HCT116 (cell line): ENCODE measurements around the gene PRRG2.

Experiments used
- CEBPB ChIP-seq: IDR thresholded peaks from 2 replicates; pipeline ENCODE4 v1.6.1; 2012; ENCODE audit warnings: low read depth
- ELF1 ChIP-seq: IDR thresholded peaks from 2 replicates; pipeline ENCODE4 v1.6.1; 2012; ENCODE audit warnings: low read depth, borderline replicate concordance
- EZH2 ChIP-seq: fragments of 200-600 bp; sonication (generic); IDR thresholded peaks from 2 replicates; pipeline ENCODE4 v1.6.1; 2017; ENCODE audit warnings: antibody characterized with exemption, mixed run types
- JUND ChIP-seq: IDR thresholded peaks from 2 replicates; pipeline ENCODE4 v1.6.1; 2012
- POLR2A ChIP-seq: IDR thresholded peaks from 2 replicates; pipeline ENCODE4 v1.7.0; 2011; ENCODE audit warnings: borderline replicate concordance; ENCODE audit not compliant: insufficient read depth, insufficient read length; ENCODE audit errors: extremely low read depth
- POLR2AphosphoS5 ChIP-seq: IDR thresholded peaks from 2 replicates; pipeline ENCODE4 v1.6.1; 2011; ENCODE audit warnings: mild to moderate bottlenecking, low read depth, low read length, moderate library complexity
- RAD21 ChIP-seq: IDR thresholded peaks from 2 replicates; pipeline ENCODE4 v1.6.1; 2012; ENCODE audit warnings: low read depth, mild to moderate bottlenecking
- SIN3A ChIP-seq: IDR thresholded peaks from 2 replicates; pipeline ENCODE4 v1.6.1; 2012; ENCODE audit warnings: low read depth
- TF ChIP-seq, protein P1 (sequence below), 3 experiments: fragments of 200-600 bp in 1 of 3; sonication (generic) in 1 of 3; IDR thresholded peaks in 2 of 3; conservative IDR thresholded peaks in 1 of 3; 2 replicates each; pipeline ENCODE4 v1.5.1; 2012 to 2017; ENCODE audit warnings: low read depth in 2 of 3, low read length in 2 of 3, antibody characterized with exemption in 1 of 3, borderline replicate concordance in 1 of 3, control low read depth in 1 of 3, mild to moderate bottlenecking in 1 of 3, mixed read lengths in 1 of 3, mixed run types in 1 of 3, moderate library complexity in 1 of 3; ENCODE audit not compliant: insufficient read depth in 1 of 3
- TF ChIP-seq, protein P2 (sequence below): IDR thresholded peaks from 2 replicates; pipeline ENCODE4 v1.6.1; 2012; ENCODE audit warnings: low read depth
- TF ChIP-seq, protein P3 (sequence below): IDR thresholded peaks from 2 replicates; pipeline ENCODE4 v1.6.1; 2011; ENCODE audit warnings: mild to moderate bottlenecking, low read length, moderate library complexity; ENCODE audit not compliant: insufficient replicate concordance; ENCODE audit errors: extremely low read depth

DNA sequence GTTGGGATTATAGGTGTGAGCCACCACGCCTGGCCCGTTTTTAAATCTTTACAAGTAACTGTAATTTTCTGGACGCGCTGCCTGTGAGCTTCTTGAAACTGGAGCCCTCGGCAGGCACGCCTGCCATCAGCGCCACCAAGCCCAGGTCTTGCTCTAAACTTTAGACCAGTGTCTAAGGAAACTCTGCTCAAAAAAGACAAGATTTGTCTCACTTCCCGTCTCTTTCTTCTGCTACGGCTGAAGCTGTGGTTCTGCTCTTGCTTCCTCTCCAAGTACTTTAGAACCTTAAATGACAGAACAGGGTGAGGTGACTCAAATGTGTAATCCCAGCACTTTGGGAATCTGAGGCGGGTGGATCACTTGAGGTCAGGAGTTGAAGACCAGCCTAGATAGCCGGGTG, 28.4 kb upstream of the PRRG2 start:
- TF ChIP-seq POLR2A (no peak), POLR2AphosphoS5 (no peak), CEBPB (no peak), JUND (no peak), EZH2 (no peak), ELF1 (no peak), RAD21 (no peak), SIN3A (no peak)
- TF ChIP-seq, protein P1, sequence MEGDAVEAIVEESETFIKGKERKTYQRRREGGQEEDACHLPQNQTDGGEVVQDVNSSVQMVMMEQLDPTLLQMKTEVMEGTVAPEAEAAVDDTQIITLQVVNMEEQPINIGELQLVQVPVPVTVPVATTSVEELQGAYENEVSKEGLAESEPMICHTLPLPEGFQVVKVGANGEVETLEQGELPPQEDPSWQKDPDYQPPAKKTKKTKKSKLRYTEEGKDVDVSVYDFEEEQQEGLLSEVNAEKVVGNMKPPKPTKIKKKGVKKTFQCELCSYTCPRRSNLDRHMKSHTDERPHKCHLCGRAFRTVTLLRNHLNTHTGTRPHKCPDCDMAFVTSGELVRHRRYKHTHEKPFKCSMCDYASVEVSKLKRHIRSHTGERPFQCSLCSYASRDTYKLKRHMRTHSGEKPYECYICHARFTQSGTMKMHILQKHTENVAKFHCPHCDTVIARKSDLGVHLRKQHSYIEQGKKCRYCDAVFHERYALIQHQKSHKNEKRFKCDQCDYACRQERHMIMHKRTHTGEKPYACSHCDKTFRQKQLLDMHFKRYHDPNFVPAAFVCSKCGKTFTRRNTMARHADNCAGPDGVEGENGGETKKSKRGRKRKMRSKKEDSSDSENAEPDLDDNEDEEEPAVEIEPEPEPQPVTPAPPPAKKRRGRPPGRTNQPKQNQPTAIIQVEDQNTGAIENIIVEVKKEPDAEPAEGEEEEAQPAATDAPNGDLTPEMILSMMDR (IDR thresholded peaks at IDR 0.05 in 2 of 3, conservative IDR thresholded peaks at IDR 0.05 in 1 of 3; ENCODE audit: borderline replicate concordance in 1 of 3, insufficient read depth in 1 of 3, low read depth in 2 of 3, low read length in 2 of 3), result no peak
- TF ChIP-seq, protein P2, sequence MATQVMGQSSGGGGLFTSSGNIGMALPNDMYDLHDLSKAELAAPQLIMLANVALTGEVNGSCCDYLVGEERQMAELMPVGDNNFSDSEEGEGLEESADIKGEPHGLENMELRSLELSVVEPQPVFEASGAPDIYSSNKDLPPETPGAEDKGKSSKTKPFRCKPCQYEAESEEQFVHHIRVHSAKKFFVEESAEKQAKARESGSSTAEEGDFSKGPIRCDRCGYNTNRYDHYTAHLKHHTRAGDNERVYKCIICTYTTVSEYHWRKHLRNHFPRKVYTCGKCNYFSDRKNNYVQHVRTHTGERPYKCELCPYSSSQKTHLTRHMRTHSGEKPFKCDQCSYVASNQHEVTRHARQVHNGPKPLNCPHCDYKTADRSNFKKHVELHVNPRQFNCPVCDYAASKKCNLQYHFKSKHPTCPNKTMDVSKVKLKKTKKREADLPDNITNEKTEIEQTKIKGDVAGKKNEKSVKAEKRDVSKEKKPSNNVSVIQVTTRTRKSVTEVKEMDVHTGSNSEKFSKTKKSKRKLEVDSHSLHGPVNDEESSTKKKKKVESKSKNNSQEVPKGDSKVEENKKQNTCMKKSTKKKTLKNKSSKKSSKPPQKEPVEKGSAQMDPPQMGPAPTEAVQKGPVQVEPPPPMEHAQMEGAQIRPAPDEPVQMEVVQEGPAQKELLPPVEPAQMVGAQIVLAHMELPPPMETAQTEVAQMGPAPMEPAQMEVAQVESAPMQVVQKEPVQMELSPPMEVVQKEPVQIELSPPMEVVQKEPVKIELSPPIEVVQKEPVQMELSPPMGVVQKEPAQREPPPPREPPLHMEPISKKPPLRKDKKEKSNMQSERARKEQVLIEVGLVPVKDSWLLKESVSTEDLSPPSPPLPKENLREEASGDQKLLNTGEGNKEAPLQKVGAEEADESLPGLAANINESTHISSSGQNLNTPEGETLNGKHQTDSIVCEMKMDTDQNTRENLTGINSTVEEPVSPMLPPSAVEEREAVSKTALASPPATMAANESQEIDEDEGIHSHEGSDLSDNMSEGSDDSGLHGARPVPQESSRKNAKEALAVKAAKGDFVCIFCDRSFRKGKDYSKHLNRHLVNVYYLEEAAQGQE, result no peak
- TF ChIP-seq, protein P3, sequence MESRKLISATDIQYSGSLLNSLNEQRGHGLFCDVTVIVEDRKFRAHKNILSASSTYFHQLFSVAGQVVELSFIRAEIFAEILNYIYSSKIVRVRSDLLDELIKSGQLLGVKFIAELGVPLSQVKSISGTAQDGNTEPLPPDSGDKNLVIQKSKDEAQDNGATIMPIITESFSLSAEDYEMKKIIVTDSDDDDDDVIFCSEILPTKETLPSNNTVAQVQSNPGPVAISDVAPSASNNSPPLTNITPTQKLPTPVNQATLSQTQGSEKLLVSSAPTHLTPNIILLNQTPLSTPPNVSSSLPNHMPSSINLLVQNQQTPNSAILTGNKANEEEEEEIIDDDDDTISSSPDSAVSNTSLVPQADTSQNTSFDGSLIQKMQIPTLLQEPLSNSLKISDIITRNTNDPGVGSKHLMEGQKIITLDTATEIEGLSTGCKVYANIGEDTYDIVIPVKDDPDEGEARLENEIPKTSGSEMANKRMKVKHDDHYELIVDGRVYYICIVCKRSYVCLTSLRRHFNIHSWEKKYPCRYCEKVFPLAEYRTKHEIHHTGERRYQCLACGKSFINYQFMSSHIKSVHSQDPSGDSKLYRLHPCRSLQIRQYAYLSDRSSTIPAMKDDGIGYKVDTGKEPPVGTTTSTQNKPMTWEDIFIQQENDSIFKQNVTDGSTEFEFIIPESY, result no peak
